ENCODE measurements around the gene SPINK1. TPM values are rescaled to one million over a fixed set of nuclear protein-coding genes. Genes with fewer than 3 reads are reported as not detected.
A peak's percentile ranks its signal among the peaks of the same experiment; 100 is the strongest.

The SPINK1 gene
- total and polyA plus RNA-seq, 9 of the 15 experiments (the other 6 are each of a cell fraction or from before 2014, with no cell fraction given), result 0.45 to 2.2 (median 0.65) TPM; not detected in 1

GRCh38 chr5:147805030-147805454, 26.4 kb downstream of the SPINK1 start:
- in situ Hi-C loops (cut with MboI) (no loop called here), intact Hi-C loops (cut with micrococcal nuclease) (no loop called here)
- no peaks in the 10 kb centered on the region for H4K20me1 ChIP-seq (replicated peaks; ENCODE audit: control insufficient read depth, insufficient read depth, low read length)
- H3K79me2 ChIP-seq (ENCODE audit: control insufficient read depth, insufficient read depth, low read length), result no peaks in the 10 kb centered on the region
- H3K27ac ChIP-seq (ENCODE audit: extremely low read depth, low read depth, low read length), result no peak overlapping the region
- H3K9ac ChIP-seq (ENCODE audit: insufficient read depth in 1 of 2, low read depth in 2 of 2, low read length in 2 of 2), result no peak overlapping the region
- no peak for FAIRE-seq
- no TSS peak for BruUV-seq (replicated peaks)
- POLR2A ChIA-PET, result no interaction called here
- ATAC-seq, result no peak
- 2% methylated on average over 6 of the region's 6 CpGs for WGBS (ENCODE audit: insufficient coverage, low coverage, missing lambda C conversion rate)
- H3K9me1 ChIP-seq (ENCODE audit: control insufficient read depth, insufficient read depth, low read length), result no peaks in the 10 kb centered on the region
- H3K4me1 ChIP-seq (replicated peaks in 1 of 2; ENCODE audit: control insufficient read depth in 2 of 2, insufficient read depth in 2 of 2, low read length in 2 of 2), result no peaks in the 10 kb centered on the region
- CTCF ChIA-PET (ENCODE audit: low intra/inter-chr PET ratio), result no interaction called here
- no peak overlapping the region for H2AFZ ChIP-seq (ENCODE audit: low read depth, low read length)
- DNase-seq (ENCODE audit: extremely low read depth in 1 of 4, low spot score in 3 of 4), result no peak
- H3K4me2 ChIP-seq (ENCODE audit: insufficient read depth, low read length), result no peak overlapping the region
- no peak overlapping the region for H3K4me3 ChIP-seq
- H3K27me3 ChIP-seq (ENCODE audit: control insufficient read depth in 2 of 2, insufficient read depth in 2 of 2, low read length in 2 of 2), result no peaks in the 10 kb centered on the region
- H3K36me3 ChIP-seq (ENCODE audit: control insufficient read depth, insufficient read depth, low read length), result no peaks in the 10 kb centered on the region
- H3K9me3 ChIP-seq (replicated peaks; ENCODE audit: control insufficient read depth, insufficient read depth, low read depth, low read length), result no peaks in the 10 kb centered on the region
- TF ChIP-seq SMAD2 (IDR thresholded peaks at IDR 0.05; ENCODE audit: low read depth, low read length), result no peak
- TF ChIP-seq CEBPB (tag; IDR thresholded peaks at IDR 0.05), result peak; percentile 53; the same call in 1 of the 2 replicates
- no peak for TF ChIP-seq FOS (IDR thresholded peaks at IDR 0.05; ENCODE audit: extremely low read depth, insufficient read length)
- TF ChIP-seq HCFC1 (IDR thresholded peaks at IDR 0.05; ENCODE audit: low read depth, low read length), result no peak
- no peak for TF ChIP-seq POU5F1 (IDR thresholded peaks at IDR 0.05; ENCODE audit: borderline replicate concordance, low read depth, low read length, partially characterized antibody)
- no peak for TF ChIP-seq ZNF274 (IDR thresholded peaks at IDR 0.05; ENCODE audit: borderline replicate concordance, low read depth, low read length)
- no peak for TF ChIP-seq MIER1 (IDR thresholded peaks at IDR 0.05; ENCODE audit: low read depth)
- no peak for TF ChIP-seq ZNF280B (CRISPR knock-in tag; IDR thresholded peaks at IDR 0.05)
- no peak for TF ChIP-seq RBM34 (IDR thresholded peaks at IDR 0.05; ENCODE audit: borderline replicate concordance, insufficient read depth, low read length)
- TF ChIP-seq KDM1A (IDR thresholded peaks at IDR 0.05), result no peak
- TF ChIP-seq IRF2 (CRISPR knock-in tag; IDR thresholded peaks at IDR 0.05), result no peak
- no peak for TF ChIP-seq NCOA1 (IDR thresholded peaks at IDR 0.05; ENCODE audit: low read depth)
- TF ChIP-seq ZBTB2 (IDR thresholded peaks at IDR 0.05), result no peak
- TF ChIP-seq ZNF143 (CRISPR knock-in tag; IDR thresholded peaks at IDR 0.05), result no peak
- TF ChIP-seq EZH2 (IDR thresholded peaks at IDR 0.05; ENCODE audit: borderline replicate concordance, low read depth, low read length), result no peak
- TF ChIP-seq HNRNPK (IDR thresholded peaks at IDR 0.05; ENCODE audit: low read depth, low read length, poor library complexity, severe bottlenecking), result no peak
- no peak for TF ChIP-seq TFAP4 (CRISPR knock-in tag; IDR thresholded peaks at IDR 0.05; ENCODE audit: borderline replicate concordance)
- no peak for TF ChIP-seq BHLHE40 (IDR thresholded peaks at IDR 0.05; ENCODE audit: low read length)
- no peak for TF ChIP-seq CGGBP1 (CRISPR knock-in tag; IDR thresholded peaks at IDR 0.05)
- TF ChIP-seq NFATC3 (IDR thresholded peaks at IDR 0.05), result no peak
- no peak for TF ChIP-seq ZNF586 (CRISPR knock-in tag; conservative IDR thresholded peaks at IDR 0.05)
- TF ChIP-seq FOXJ3 (CRISPR knock-in tag; IDR thresholded peaks at IDR 0.05), result no peak

Data from K562 (cell line).